GM18861 (cell line): ENCODE results near the gene LRRC47.

Source experiments
- ATAC-seq: cut with Tn5 transposase; IDR thresholded peaks from one replicate; pipeline ENCODE4 v1.9.1; 2021; ENCODE audit not compliant: unreplicated experiment

LRRC47 gene

GRCh38 chr1:3733883-3734589 lies 62.3 kb downstream of the LRRC47 start:
- no peak for ATAC-seq

GRCh38 chr1:3733094-3733882 lies 63.0 kb downstream of the LRRC47 start:
- ATAC-seq: no peak

GRCh38 chr1:3732434-3733093 lies 63.7 kb downstream of the LRRC47 start:
- no peak for ATAC-seq

GRCh38 chr1:3731583-3732433 lies 64.5 kb downstream of the LRRC47 start:
- no peak for ATAC-seq

- ATAC-seq: no peak
These were observed 65.6 kb downstream of the LRRC47 start for GRCh38 chr1:3730543-3731247.

- no peak for ATAC-seq
These were observed 66.4 kb downstream of the LRRC47 start for GRCh38 chr1:3729594-3730542.
